Measurements from ENCODE around the gene B4GALNT3. TPM values are rescaled to one million over a fixed set of nuclear protein-coding genes. Genes with fewer than 3 reads are reported as not detected.
A peak's percentile ranks its signal among the peaks of the same experiment; 100 is the strongest.

The B4GALNT3 gene
- total RNA-seq, 1 donor from 2014 or later, result 67.0 TPM

DNA sequence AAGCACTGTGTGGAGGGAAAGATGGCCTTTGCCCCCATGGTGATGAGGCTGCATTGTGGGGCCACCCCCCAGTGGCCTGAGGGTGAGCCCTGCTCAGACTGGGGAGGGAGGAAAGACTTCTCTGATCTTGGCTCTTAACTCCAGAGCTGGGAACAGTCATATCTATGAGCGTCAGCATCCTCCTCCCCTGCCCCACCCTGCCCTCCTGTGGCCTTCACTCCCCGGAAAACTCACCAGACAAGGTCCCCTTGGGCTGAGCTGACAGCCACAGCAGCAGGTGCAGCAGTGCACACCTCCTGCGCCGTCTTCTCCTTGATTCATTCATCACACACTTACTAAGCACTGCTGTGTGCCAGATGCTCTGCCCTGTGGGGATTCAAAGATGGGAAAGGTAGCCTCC, 98.8 kb downstream of the B4GALNT3 start:
- Mint-ChIP-seq H3K4me1 (ENCODE audit: low read depth) (no peaks in the 10 kb centered on the region), H3K27ac (no peak overlapping the region), H3K27me3 (no peaks in the 10 kb centered on the region), H3K4me3 (ENCODE audit: low read depth) (no peak overlapping the region), H3K36me3 (ENCODE audit: insufficient read depth) (peaks cover 8% of the 10 kb centered on the region), H3K9me3 (ENCODE audit: low read depth) (no peaks in the 10 kb centered on the region)
- TF ChIP-seq, protein P1, sequence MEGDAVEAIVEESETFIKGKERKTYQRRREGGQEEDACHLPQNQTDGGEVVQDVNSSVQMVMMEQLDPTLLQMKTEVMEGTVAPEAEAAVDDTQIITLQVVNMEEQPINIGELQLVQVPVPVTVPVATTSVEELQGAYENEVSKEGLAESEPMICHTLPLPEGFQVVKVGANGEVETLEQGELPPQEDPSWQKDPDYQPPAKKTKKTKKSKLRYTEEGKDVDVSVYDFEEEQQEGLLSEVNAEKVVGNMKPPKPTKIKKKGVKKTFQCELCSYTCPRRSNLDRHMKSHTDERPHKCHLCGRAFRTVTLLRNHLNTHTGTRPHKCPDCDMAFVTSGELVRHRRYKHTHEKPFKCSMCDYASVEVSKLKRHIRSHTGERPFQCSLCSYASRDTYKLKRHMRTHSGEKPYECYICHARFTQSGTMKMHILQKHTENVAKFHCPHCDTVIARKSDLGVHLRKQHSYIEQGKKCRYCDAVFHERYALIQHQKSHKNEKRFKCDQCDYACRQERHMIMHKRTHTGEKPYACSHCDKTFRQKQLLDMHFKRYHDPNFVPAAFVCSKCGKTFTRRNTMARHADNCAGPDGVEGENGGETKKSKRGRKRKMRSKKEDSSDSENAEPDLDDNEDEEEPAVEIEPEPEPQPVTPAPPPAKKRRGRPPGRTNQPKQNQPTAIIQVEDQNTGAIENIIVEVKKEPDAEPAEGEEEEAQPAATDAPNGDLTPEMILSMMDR (IDR thresholded peaks at IDR 0.05; ENCODE audit: unreplicated experiment), result no peak
- DNase-seq (ENCODE audit: low spot score, unreplicated experiment), result no peak

DNA sequence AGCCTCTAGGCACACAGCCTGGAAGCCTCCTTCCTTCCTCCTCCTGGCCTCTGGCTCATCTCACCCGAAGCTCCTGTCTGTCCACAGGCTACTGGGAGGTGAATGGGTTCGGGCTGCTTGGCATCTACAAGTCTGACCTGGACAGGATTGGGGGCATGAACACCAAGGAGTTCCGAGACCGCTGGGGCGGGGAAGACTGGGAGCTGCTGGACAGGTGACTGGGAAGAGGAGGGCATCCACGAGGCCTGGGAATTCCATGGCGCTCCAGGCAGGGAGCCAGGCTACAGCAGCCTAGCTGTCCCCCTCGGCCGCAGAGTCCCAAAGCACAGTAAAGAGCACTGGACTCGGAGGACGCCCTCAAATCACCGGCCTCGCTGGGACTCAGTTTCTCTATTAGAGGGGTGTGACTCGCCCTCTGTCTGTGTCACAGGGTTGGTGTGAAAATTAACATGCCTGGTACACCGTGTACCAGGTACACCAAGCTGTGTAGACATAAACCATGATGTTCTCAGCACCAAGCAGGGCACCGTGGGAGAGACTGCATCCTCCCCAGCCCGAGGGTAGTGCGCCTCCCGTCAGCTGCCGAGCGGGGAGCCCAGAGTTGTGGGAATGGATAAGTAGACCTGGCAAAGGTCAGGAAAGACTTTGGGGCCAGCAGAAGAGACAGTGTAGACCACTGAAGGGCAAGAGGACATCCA, 99.6 kb downstream of the B4GALNT3 start:
- TF ChIP-seq, protein P1 (IDR thresholded peaks at IDR 0.05; ENCODE audit: unreplicated experiment), result no peak
- Mint-ChIP-seq H3K9me3 (ENCODE audit: low read depth) (no peaks in the 10 kb centered on the region), H3K4me1 (ENCODE audit: low read depth) (no peaks in the 10 kb centered on the region), H3K36me3 (ENCODE audit: insufficient read depth) (peaks cover 4% of the 10 kb centered on the region), H3K4me3 (ENCODE audit: low read depth) (no peak overlapping the region), H3K27me3 (no peaks in the 10 kb centered on the region), H3K27ac (peak overlapping the region; percentile 18)
- DNase-seq (ENCODE audit: low spot score, unreplicated experiment), result no peak

DNA sequence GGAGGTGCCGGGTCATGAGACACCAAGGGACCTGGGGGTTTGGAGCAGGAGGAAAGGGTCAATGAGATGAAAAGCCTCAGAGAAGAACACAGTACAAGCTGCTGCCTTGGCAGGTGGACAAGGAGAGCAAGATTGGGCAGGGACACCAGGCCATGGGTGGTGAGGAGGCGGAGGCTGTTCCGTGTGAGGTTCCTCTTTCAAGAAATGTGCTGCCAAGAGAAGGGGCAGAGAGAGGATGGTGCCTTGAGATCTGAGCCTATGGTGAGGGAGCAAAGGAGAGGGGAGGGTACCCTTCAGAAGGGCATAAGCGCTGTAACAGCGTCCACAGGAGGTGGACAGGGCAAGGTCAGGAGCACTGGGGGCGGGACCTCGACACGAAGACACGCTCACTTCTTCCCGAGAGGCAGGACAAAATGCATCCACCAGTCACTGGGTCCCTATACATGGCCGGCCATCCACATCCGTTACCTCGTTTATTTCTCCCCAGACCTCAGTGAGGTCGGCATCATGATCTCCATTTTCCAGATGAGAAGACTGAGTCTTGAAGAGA, 100.2 kb downstream of the B4GALNT3 start:
- Mint-ChIP-seq H3K27ac (peak overlapping the region; percentile 18), H3K36me3 (ENCODE audit: insufficient read depth) (peaks cover 4% of the 10 kb centered on the region), H3K27me3 (no peaks in the 10 kb centered on the region), H3K9me3 (ENCODE audit: low read depth) (no peaks in the 10 kb centered on the region), H3K4me1 (ENCODE audit: low read depth) (no peaks in the 10 kb centered on the region), H3K4me3 (ENCODE audit: low read depth) (no peak overlapping the region)
- DNase-seq (ENCODE audit: low spot score, unreplicated experiment), result no peak
- TF ChIP-seq, protein P1 (IDR thresholded peaks at IDR 0.05; ENCODE audit: unreplicated experiment), result no peak

DNA sequence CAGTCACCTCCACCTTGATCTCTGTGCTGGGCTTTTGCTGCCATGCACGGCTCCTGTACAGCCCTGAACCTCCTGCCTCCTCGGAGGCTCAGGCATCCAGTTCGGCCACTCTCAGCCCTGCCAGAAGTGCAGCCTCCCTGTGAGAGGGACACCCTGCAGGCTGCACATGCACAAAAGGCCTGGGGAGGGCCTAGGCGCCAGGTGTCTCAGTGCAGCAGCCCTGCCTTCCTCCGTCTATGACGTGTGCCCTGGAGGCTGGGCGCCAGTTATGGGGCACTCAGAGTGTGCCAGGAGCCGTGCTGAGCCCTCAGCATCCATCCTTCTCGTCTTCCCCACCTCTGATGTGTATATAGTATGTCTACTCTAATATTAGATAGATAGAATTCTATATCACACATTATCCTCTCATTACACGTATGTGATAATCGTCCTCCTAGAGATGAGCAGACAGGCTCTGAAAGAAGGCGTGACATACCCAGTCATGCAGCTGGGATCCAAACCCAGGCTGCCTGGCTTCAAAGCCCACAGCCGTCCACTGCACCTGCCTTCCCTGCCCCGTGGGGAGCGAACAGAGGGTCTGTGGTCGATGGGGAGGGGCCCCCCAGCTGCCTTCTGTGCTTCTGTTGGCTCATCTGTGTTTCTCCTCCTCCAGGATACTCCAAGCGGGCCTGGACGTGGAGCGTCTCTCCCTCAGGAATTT, 101.1 kb downstream of the B4GALNT3 start:
- TF ChIP-seq, protein P1 (IDR thresholded peaks at IDR 0.05; ENCODE audit: unreplicated experiment), result no peak

DNA sequence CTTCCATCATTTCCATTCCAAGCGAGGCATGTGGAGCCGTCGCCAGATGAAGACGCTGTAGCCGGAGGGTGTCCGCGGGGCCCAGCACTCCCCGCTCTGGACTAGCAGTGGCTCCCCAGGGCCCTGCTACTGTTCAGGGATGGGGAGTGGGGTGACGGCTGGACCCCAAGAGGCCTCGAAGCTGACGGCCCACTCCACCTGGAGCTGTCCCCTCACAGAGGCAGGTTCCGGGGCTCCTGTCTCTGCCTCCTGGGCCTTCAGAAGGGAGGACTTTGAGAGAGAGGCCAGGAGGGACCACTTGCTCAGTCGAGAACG, 101.6 kb downstream of the B4GALNT3 start:
- H3K36me3 Mint-ChIP-seq (ENCODE audit: insufficient read depth), result no peaks in the 10 kb centered on the region
- H3K9me3 Mint-ChIP-seq (ENCODE audit: low read depth), result no peaks in the 10 kb centered on the region
- H3K4me3 Mint-ChIP-seq (ENCODE audit: low read depth), result no peak overlapping the region
- no peaks in the 10 kb centered on the region for H3K4me1 Mint-ChIP-seq (ENCODE audit: low read depth)
- H3K27me3 Mint-ChIP-seq, result no peaks in the 10 kb centered on the region
- no peak overlapping the region for H3K27ac Mint-ChIP-seq
- no peak for DNase-seq (ENCODE audit: low spot score, unreplicated experiment)
- TF ChIP-seq, protein P1 (IDR thresholded peaks at IDR 0.05; ENCODE audit: unreplicated experiment), result no peak

More for the DNA sequence above, 101.1 kb downstream of the B4GALNT3 start:
- H3K4me3 Mint-ChIP-seq (ENCODE audit: low read depth), result no peak overlapping the region
- no peaks in the 10 kb centered on the region for H3K9me3 Mint-ChIP-seq (ENCODE audit: low read depth)
- no peaks in the 10 kb centered on the region for H3K36me3 Mint-ChIP-seq (ENCODE audit: insufficient read depth)
- H3K4me1 Mint-ChIP-seq (ENCODE audit: low read depth), result no peaks in the 10 kb centered on the region
- H3K27me3 Mint-ChIP-seq, result no peaks in the 10 kb centered on the region
- DNase-seq (ENCODE audit: low spot score, unreplicated experiment), result no peak
- no peak overlapping the region for H3K27ac Mint-ChIP-seq
